Mammary epithelial cell (primary cell): ENCODE measurements around the gene MRE11.

ENCODE experiments used
- CTCF ChIP-seq, 2 donors: IDR thresholded peaks in 1 of 2; conservative IDR thresholded peaks in 1 of 2; 2 replicates each; pipeline ENCODE4 v1.5.1; 2011 to 2012; ENCODE audit warnings: inconsistent platforms in 2 of 2, low read length in 2 of 2, mild to moderate bottlenecking in 2 of 2, control low read depth in 1 of 2, low read depth in 1 of 2; ENCODE audit not compliant: insufficient read depth in 1 of 2; ENCODE audit errors: extremely low read depth in 1 of 2
- EZH2 ChIP-seq: IDR thresholded peaks from 2 replicates; pipeline ENCODE4 v1.6.1; 2012; ENCODE audit warnings: low read length, inconsistent platforms, borderline replicate concordance

DNA sequence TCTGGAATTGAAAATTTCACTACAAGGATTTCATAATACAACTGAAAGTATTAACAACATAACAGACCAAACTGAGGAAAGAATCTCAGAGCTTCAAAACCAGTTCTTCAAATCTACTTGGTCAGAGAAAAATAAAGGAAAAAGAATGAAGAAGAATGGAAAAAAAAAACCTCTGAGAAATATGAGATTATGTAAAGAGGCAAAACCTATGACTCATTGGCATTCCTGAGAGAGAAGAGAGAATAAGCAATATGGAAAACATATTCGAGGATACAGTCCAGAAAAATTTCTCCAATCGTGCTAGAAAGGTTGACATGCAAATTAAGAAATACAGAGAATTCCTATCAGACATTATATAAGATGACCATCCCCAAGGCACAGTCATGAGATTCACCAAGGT, 69.0 kb downstream of the MRE11 start:
- no peak for TF ChIP-seq CTCF (conservative IDR thresholded peaks at IDR 0.05 in 1 of 2, IDR thresholded peaks at IDR 0.05 in 1 of 2; ENCODE audit: extremely low read depth in 1 of 2, insufficient read depth in 1 of 2, low read depth in 1 of 2, low read length in 2 of 2)
- TF ChIP-seq EZH2, result no peak
